T47D (cell line): ENCODE results near the gene CACNG7.

ENCODE experiments used
- DNase-seq, 2 experiments: peaks; one replicate each; pipeline versions ENCODE4 v3.0.0 to v3.0.0-alpha.2; 2011 to 2012; ENCODE audit warnings: low read depth in 1 of 2, low spot score in 1 of 2
- JUND ChIP-seq: IDR thresholded peaks from 2 replicates; pipeline ENCODE4 v1.6.1; 2012; ENCODE audit warnings: low read depth
- in situ Hi-C: cut with HindIII; loops from 2 replicates; pipeline ENCODE4 v1.10.0; 2016; ENCODE audit warnings: low sequenced_read_pairs, low pct_unique_long_range_greater_than_20kb

CACNG7 gene

GRCh38 chr19:53992211-53992610 is 83.1 kb downstream of the CACNG7 start:
- no peak for TF ChIP-seq JUND
- in situ Hi-C loops, result no loop called here
- no peak for DNase-seq

DNA sequence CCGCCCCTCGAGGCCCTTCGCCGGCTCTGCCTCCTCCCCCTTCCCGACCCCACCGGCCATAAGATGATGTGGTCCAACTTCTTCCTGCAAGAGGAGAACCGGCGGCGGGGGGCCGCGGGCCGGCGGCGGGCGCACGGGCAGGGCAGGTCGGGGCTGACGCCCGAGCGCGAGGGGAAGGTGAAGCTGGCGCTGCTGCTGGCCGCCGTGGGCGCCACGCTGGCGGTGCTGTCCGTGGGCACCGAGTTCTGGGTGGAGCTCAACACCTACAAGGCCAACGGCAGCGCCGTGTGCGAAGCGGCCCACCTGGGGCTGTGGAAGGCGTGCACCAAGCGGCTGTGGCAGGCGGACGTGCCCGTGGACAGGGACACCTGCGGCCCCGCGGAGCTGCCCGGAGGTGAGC is 83.7 kb downstream of the CACNG7 start:
- in situ Hi-C loops, result no loop called here
- no peak for TF ChIP-seq JUND
- DNase-seq, result no peak

DNA sequence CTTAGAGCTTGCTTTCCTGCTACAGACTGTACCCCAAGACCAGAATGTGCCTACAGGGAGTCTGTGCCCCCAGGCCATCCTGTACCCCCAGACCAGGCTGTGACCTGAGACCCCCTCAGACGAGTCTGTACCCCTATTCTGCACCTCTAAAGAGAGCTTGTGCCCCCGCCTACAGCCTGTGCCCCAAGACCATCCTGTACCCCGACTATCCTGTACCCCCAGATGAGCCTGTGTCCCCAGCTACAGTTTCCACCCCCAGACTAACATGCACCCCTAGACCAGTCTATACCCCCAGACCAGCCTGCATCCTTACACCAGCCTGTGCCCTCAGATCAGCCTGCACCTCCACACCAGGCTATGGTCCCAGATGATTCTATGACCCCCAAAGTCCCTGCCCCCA is 84.4 kb downstream of the CACNG7 start:
- no peak for DNase-seq
- no peak for TF ChIP-seq JUND
- in situ Hi-C loops, result no loop called here
